Activated CD8-positive, alpha-beta memory T cell treated with anti-CD3 and anti-CD28 coated beads, Interleukin-2, amount 10 ng/mL, durations not matched to agents 7 days and 5 days (primary cell): ENCODE data around the gene GABRG3. TPM values are rescaled to one million over a fixed set of nuclear protein-coding genes. Genes with fewer than 3 reads are reported as not detected.

Experiments
- ATAC-seq: fragments of 150-1000 bp; cut with Tn5 transposase; one replicate; pipeline ENCODE4 v1.10.0; 2021; ENCODE audit warnings: moderate library complexity
- CTCF ChIA-PET: fragments of 350-600 bp; sonication (Branson Sonifier 250); formaldehyde crosslinking; loops from one replicate; lab custom pipeline; 2021; ENCODE audit warnings: antibody characterized with exemption; lab: Charles Lee
- DNase-seq: peaks from one replicate; pipeline ENCODE4 v3.0.0-alpha.2; 2020
- H3K27ac Mint-ChIP-seq: one replicate; pipeline ENCODE4 v1.8.0; 2021; ENCODE audit warnings: mild to moderate bottlenecking, mixed read lengths
- H3K27me3 Mint-ChIP-seq: one replicate; pipeline ENCODE4 v1.8.0; 2021; ENCODE audit warnings: mixed read lengths
- H3K36me3 Mint-ChIP-seq: one replicate; pipeline ENCODE4 v1.8.0; 2021; ENCODE audit warnings: mild to moderate bottlenecking, mixed read lengths
- H3K4me1 Mint-ChIP-seq: one replicate; pipeline ENCODE4 v1.8.0; 2021; ENCODE audit warnings: mixed read lengths
- H3K4me3 Mint-ChIP-seq: one replicate; pipeline ENCODE4 v1.8.0; 2021; ENCODE audit warnings: mild to moderate bottlenecking, moderate library complexity, mixed read lengths
- H3K9me3 Mint-ChIP-seq: one replicate; pipeline ENCODE4 v1.8.0; 2022; ENCODE audit warnings: low read depth, mixed read lengths
- total RNA-seq, 2 experiments: library from RNA; stranded (reverse); gene quantifications; one replicate each; pipeline ENCODE4 v1.2.3, GENCODE V29; 2021

Gene GABRG3
- not detected for total RNA-seq

DNA sequence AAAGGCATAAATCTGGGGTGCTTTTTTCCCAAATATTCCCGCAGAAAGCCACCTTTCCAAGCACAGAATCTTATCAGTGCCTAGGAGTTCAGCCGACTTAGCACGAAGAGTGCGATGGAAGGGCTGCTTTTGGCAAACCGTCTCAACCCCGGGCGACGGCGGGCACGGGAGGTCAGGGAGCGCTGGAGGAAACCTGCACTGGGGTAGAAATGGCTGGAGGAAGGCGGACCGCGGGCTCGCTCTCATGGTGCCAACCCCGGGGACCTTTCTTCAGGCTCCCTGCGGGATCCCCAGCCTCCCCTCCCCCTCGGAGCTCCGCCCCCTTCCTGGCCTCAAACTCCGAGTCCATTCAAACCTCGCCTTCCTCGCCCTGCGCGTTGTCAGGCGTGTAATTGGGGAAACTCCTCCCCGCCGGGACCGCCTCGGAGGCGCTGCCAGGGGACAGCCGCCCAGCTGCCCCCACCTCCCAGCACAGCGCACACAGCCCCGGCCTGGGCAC, at the start of gene GABRG3:
TSS of gene GABRG3 (plus strand) at position 470 of the 499 bp plus-strand sequence.
- DNase-seq, result no peak
- Mint-ChIP-seq H3K9me3 (no peaks in the 10 kb centered on the region), H3K4me3 (no peak within 1 kb of the TSS), H3K27me3 (peaks cover 12% of the 10 kb centered on the region), H3K27ac (no peak within 1 kb of the TSS), H3K36me3 (no peaks in the 10 kb centered on the region), H3K4me1 (no peaks in the 10 kb centered on the region)
- ATAC-seq, result no peak
- CTCF ChIA-PET, result no interaction called here

GRCh38 chr15:26921433-26921832, 49.5 kb upstream of the GABRG3 start:
- no peak overlapping the region for H3K4me3 Mint-ChIP-seq
- H3K4me1 Mint-ChIP-seq, result no peaks in the 10 kb centered on the region
- DNase-seq, result no peak
- H3K9me3 Mint-ChIP-seq, result no peaks in the 10 kb centered on the region
- no peak for ATAC-seq
- CTCF ChIA-PET, result no interaction called here
- H3K27me3 Mint-ChIP-seq, result no peaks in the 10 kb centered on the region
- no peaks in the 10 kb centered on the region for H3K36me3 Mint-ChIP-seq
- H3K27ac Mint-ChIP-seq, result no peak overlapping the region

GRCh38 chr15:26926081-26926480, 44.9 kb upstream of the GABRG3 start:
- H3K27me3 Mint-ChIP-seq, result no peaks in the 10 kb centered on the region
- no peaks in the 10 kb centered on the region for H3K4me1 Mint-ChIP-seq
- no peak for ATAC-seq
- DNase-seq, result no peak
- no peak overlapping the region for H3K4me3 Mint-ChIP-seq
- no peaks in the 10 kb centered on the region for H3K36me3 Mint-ChIP-seq
- CTCF ChIA-PET, result no interaction called here
- no peak overlapping the region for H3K27ac Mint-ChIP-seq
- H3K9me3 Mint-ChIP-seq, result no peaks in the 10 kb centered on the region

DNA sequence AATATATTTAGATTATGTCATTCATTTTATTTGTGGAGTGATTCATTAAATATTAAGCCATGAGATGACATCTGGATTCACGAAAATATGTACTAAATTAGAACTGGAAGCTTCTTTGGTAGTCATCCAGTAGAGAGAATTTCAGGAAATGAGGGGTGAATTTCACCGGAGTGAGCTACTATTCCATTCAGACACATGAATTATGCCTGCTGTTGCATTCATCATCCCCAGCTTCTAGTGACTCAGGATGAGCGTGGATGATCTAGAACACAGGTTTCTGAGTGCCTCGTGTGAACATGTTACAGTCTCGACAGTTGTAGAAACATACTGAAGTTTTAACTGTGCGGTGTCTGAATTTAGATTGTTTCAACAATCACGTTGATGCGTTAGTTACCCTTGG, 42.9 kb upstream of the GABRG3 start:
- DNase-seq (no peak), ATAC-seq (no peak)
- Mint-ChIP-seq H3K36me3 (no peaks in the 10 kb centered on the region), H3K4me3 (no peak overlapping the region), H3K27ac (no peak overlapping the region), H3K27me3 (no peaks in the 10 kb centered on the region), H3K4me1 (no peaks in the 10 kb centered on the region), H3K9me3 (peaks cover 4% of the 10 kb centered on the region)
- CTCF ChIA-PET, result no interaction called here

- Mint-ChIP-seq H3K4me1 (no peaks in the 10 kb centered on the region), H3K36me3 (no peaks in the 10 kb centered on the region), H3K9me3 (peaks cover 7% of the 10 kb centered on the region), H3K4me3 (no peak overlapping the region), H3K27ac (no peak overlapping the region), H3K27me3 (no peaks in the 10 kb centered on the region)
- no peak for DNase-seq
- CTCF ChIA-PET, result no interaction called here
- no peak for ATAC-seq
Measured at GRCh38 chr15:26929588-26929987, 41.4 kb upstream of the GABRG3 start.

GRCh38 chr15:26934848-26935247, 36.1 kb upstream of the GABRG3 start:
- Mint-ChIP-seq H3K4me3 (no peak overlapping the region), H3K27ac (no peak overlapping the region), H3K36me3 (peaks cover 1% of the 10 kb centered on the region), H3K9me3 (peaks cover 13% of the 10 kb centered on the region), H3K4me1 (no peaks in the 10 kb centered on the region), H3K27me3 (no peaks in the 10 kb centered on the region)
- ATAC-seq, result no peak
- DNase-seq, result no peak
- CTCF ChIA-PET, result no interaction called here

DNA sequence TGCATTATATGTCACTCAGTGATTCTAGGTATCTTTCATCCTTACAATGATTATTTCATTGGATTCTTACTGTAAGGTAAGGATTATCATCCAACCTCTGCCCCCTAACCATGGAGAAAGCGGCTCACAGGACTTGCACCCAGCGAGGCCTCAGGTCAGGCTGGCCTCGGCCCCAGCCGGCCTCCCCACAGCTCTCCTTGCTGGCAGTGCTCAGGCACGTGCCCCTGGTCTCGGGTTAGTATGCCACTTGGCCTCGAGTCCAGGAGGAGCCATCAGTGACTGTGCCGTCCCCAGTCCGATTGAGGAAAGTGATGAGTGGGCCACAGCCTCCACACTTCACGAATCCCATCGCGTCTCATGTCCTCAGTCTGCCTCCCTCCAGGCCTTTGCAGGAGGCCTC, 35.7 kb upstream of the GABRG3 start:
- Mint-ChIP-seq H3K4me1 (no peaks in the 10 kb centered on the region), H3K27me3 (no peaks in the 10 kb centered on the region), H3K27ac (no peak overlapping the region), H3K4me3 (no peak overlapping the region), H3K36me3 (peaks cover 1% of the 10 kb centered on the region), H3K9me3 (peaks cover 13% of the 10 kb centered on the region)
- CTCF ChIA-PET, result no interaction called here
- no peak for DNase-seq
- no peak for ATAC-seq

- no peak overlapping the region for H3K4me3 Mint-ChIP-seq
- no peak for ATAC-seq
- CTCF ChIA-PET, result no interaction called here
Measured at GRCh38 chr15:26936502-26936901, 34.5 kb upstream of the GABRG3 start.

DNA sequence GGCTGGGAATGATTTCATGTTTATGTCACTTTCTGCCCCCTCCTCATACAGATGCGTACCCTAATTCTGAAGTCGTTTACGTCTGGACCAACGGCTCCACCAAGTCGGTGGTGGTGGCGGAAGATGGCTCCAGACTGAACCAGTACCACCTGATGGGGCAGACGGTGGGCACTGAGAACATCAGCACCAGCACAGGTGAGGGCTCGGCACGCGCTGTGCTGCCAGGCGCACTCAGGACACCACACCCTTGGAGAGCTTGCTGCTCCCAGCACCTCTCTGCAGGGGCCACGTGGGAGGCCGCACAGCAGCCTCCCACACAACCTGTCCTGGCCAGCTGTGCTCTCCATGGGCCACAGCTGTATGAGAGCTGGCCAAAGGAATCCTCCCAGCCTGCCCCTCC, 33.8 kb upstream of the GABRG3 start:
- CTCF ChIA-PET, result no interaction called here
- Mint-ChIP-seq H3K9me3 (peaks cover 9% of the 10 kb centered on the region), H3K27ac (no peak overlapping the region), H3K27me3 (no peaks in the 10 kb centered on the region), H3K36me3 (peaks cover 1% of the 10 kb centered on the region), H3K4me3 (no peak overlapping the region), H3K4me1 (no peaks in the 10 kb centered on the region)
- ATAC-seq (no peak), DNase-seq (no peak)

More at GRCh38 chr15:26936502-26936901, 34.5 kb upstream of the GABRG3 start:
- Mint-ChIP-seq H3K27ac (no peak overlapping the region), H3K9me3 (peaks cover 13% of the 10 kb centered on the region), H3K4me1 (no peaks in the 10 kb centered on the region), H3K27me3 (no peaks in the 10 kb centered on the region), H3K36me3 (peaks cover 1% of the 10 kb centered on the region)
- DNase-seq, result no peak

GRCh38 chr15:26939398-26939797, 31.6 kb upstream of the GABRG3 start:
- Mint-ChIP-seq H3K9me3 (peaks cover 9% of the 10 kb centered on the region), H3K4me1 (no peaks in the 10 kb centered on the region), H3K4me3 (no peak overlapping the region), H3K27me3 (no peaks in the 10 kb centered on the region), H3K36me3 (peaks cover 1% of the 10 kb centered on the region), H3K27ac (no peak overlapping the region)
- CTCF ChIA-PET, result no interaction called here
- DNase-seq, result no peak
- ATAC-seq, result no peak

GRCh38 chr15:26941489-26941888, 29.5 kb upstream of the GABRG3 start:
- Mint-ChIP-seq H3K4me3 (no peak overlapping the region), H3K27me3 (no peaks in the 10 kb centered on the region), H3K9me3 (peaks cover 3% of the 10 kb centered on the region), H3K36me3 (no peaks in the 10 kb centered on the region), H3K4me1 (no peaks in the 10 kb centered on the region), H3K27ac (no peak overlapping the region)
- DNase-seq, result no peak
- CTCF ChIA-PET, result no interaction called here
- ATAC-seq, result no peak

DNA sequence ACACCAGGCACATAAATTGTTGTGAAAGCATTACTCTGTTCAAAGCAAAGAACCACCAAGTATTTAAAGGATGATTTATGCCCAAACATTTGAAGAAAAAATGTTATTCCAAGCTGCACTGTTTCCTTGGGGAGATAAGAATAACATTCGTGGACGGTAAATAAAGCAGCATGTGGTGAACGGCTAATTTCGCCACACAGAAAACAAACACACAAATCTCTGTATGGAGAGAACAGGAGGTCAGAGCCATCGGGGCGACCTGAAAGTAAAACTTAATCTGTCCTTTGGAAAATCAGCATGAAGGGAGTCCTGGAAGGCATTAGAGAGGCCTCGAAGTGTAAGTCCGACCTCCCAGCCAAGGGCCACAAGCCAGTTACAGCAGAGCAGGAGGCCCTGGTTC, 27.1 kb upstream of the GABRG3 start:
- Mint-ChIP-seq H3K4me3 (no peak overlapping the region), H3K36me3 (no peaks in the 10 kb centered on the region), H3K27ac (no peak overlapping the region), H3K9me3 (peaks cover 6% of the 10 kb centered on the region), H3K27me3 (no peaks in the 10 kb centered on the region), H3K4me1 (no peaks in the 10 kb centered on the region)
- DNase-seq, result no peak
- CTCF ChIA-PET, result no interaction called here
- ATAC-seq, result no peak

GRCh38 chr15:26945046-26945445, 25.9 kb upstream of the GABRG3 start:
- H3K27ac Mint-ChIP-seq, result no peak overlapping the region
- CTCF ChIA-PET, result no interaction called here
- H3K36me3 Mint-ChIP-seq, result no peaks in the 10 kb centered on the region
- no peaks in the 10 kb centered on the region for H3K27me3 Mint-ChIP-seq
- no peaks in the 10 kb centered on the region for H3K4me1 Mint-ChIP-seq
- no peak for DNase-seq
- no peak overlapping the region for H3K4me3 Mint-ChIP-seq
- ATAC-seq, result no peak
- peaks cover 6% of the 10 kb centered on the region for H3K9me3 Mint-ChIP-seq

DNA sequence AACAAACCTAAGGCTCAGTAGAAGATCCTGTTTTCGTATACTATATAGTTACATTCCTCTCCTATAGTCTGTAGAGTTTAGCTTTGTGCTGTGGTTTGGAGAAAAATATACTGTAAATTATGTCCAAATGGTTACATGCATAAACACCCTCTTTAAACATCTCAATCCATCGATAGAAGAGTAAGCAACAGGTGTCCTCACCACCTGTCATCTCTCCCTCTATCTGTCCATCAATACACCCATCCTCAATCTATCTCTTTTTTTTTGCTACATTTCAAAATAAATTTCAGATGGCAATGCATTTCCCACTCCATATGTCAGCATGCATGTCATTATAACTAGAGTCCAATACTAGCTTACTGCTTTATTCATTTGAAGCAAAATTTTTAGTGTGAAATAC, 21.0 kb upstream of the GABRG3 start:
- H3K9me3 Mint-ChIP-seq, result peaks cover 14% of the 10 kb centered on the region
- no peaks in the 10 kb centered on the region for H3K27me3 Mint-ChIP-seq
- no peaks in the 10 kb centered on the region for H3K36me3 Mint-ChIP-seq
- H3K4me1 Mint-ChIP-seq, result no peaks in the 10 kb centered on the region
- no peak for ATAC-seq
- CTCF ChIA-PET, result no interaction called here
- no peak overlapping the region for H3K27ac Mint-ChIP-seq
- DNase-seq, result no peak
- H3K4me3 Mint-ChIP-seq, result no peak overlapping the region

DNA sequence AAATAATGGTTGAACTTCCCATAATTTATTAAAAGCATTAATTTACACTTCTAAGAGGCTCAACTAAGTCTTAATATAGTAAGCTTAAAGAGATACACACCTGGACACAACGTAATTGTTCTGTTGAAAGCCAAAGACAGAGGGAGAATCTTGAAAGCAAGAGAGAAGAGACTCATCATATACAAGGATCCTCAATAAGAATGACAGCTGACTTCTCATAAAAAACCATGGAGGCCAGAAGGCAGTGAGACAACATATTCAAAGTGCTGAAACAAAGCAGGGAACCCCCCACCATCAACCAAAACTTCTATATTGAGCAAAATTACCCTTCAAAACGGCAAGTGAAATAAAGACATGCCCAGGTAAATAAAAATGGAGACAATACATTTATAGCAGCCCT, 16.6 kb upstream of the GABRG3 start:
- ATAC-seq (no peak), DNase-seq (no peak)
- no peaks in the 10 kb centered on the region for H3K27me3 Mint-ChIP-seq
- no peaks in the 10 kb centered on the region for H3K36me3 Mint-ChIP-seq
- no peak overlapping the region for H3K4me3 Mint-ChIP-seq
- H3K4me1 Mint-ChIP-seq, result no peaks in the 10 kb centered on the region
- CTCF ChIA-PET, result no interaction called here
- H3K27ac Mint-ChIP-seq, result no peak overlapping the region
- H3K9me3 Mint-ChIP-seq, result peaks cover 14% of the 10 kb centered on the region
